ENCODE data around the gene NEU4. TPM values are rescaled to one million over a fixed set of nuclear protein-coding genes. Genes with fewer than 3 reads are reported as not detected.

NEU4 gene
- total RNA-seq, 1 experiment from 2014 or later = 3.9 TPM

GRCh38 chr2:241864850-241865213 is 55.8 kb downstream of the NEU4 start:
- H3K27me3 ChIP-seq (replicated peaks; ENCODE audit: control insufficient read depth, insufficient read depth, low read length) = no peaks in the 10 kb centered on the region
- H3K4me1 ChIP-seq = no peaks in the 10 kb centered on the region
- H3K4me3 Mint-ChIP-seq (ENCODE audit: unreplicated experiment) = no peak overlapping the region
- ChIA-PET POLR2A (no interaction called here), CTCF (no interaction called here)
- no peaks in the 10 kb centered on the region for H3K36me3 ChIP-seq (ENCODE audit: control insufficient read depth, insufficient read depth, low read length)
- H3K4me1 Mint-ChIP-seq (ENCODE audit: low read depth, unreplicated experiment) = peaks cover 14% of the 10 kb centered on the region
- H3K9me3 ChIP-seq = no peaks in the 10 kb centered on the region
- no peaks in the 10 kb centered on the region for H3K27me3 Mint-ChIP-seq (ENCODE audit: insufficient read depth, unreplicated experiment)
- intact Hi-C loops (cut with micrococcal nuclease; ENCODE audit: unreplicated experiment) = no loop called here
- TF ChIP-seq, protein P1, sequence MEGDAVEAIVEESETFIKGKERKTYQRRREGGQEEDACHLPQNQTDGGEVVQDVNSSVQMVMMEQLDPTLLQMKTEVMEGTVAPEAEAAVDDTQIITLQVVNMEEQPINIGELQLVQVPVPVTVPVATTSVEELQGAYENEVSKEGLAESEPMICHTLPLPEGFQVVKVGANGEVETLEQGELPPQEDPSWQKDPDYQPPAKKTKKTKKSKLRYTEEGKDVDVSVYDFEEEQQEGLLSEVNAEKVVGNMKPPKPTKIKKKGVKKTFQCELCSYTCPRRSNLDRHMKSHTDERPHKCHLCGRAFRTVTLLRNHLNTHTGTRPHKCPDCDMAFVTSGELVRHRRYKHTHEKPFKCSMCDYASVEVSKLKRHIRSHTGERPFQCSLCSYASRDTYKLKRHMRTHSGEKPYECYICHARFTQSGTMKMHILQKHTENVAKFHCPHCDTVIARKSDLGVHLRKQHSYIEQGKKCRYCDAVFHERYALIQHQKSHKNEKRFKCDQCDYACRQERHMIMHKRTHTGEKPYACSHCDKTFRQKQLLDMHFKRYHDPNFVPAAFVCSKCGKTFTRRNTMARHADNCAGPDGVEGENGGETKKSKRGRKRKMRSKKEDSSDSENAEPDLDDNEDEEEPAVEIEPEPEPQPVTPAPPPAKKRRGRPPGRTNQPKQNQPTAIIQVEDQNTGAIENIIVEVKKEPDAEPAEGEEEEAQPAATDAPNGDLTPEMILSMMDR (IDR thresholded peaks at IDR 0.05; ENCODE audit: insufficient read depth in 1 of 2, low read depth in 1 of 2, low read length in 1 of 2, severe bottlenecking in 1 of 2, unreplicated experiment in 1 of 2) = no peak
- peaks cover 6% of the 10 kb centered on the region for H3K36me3 Mint-ChIP-seq (ENCODE audit: insufficient read depth, unreplicated experiment)
- no peak for DNase-seq
- BruUV-seq (replicated peaks) = no TSS peak
- no peak overlapping the region for H3K4me3 ChIP-seq (ENCODE audit: low read depth, low read length)
- H3K27ac Mint-ChIP-seq (ENCODE audit: unreplicated experiment) = no peak overlapping the region
- H3K9me3 Mint-ChIP-seq (ENCODE audit: unreplicated experiment) = peaks cover 23% of the 10 kb centered on the region

- Mint-ChIP-seq H3K27ac (ENCODE audit: unreplicated experiment) (peak overlapping the region; percentile 27), H3K4me3 (ENCODE audit: unreplicated experiment) (no peak overlapping the region), H3K36me3 (ENCODE audit: insufficient read depth, unreplicated experiment) (peaks cover 6% of the 10 kb centered on the region), H3K4me1 (ENCODE audit: low read depth, unreplicated experiment) (peaks cover 14% of the 10 kb centered on the region), H3K27me3 (ENCODE audit: insufficient read depth, unreplicated experiment) (no peaks in the 10 kb centered on the region), H3K9me3 (ENCODE audit: unreplicated experiment) (peaks cover 23% of the 10 kb centered on the region)
- ChIA-PET CTCF (no interaction called here), POLR2A (no interaction called here)
- BruUV-seq (replicated peaks) = no TSS peak
- intact Hi-C loops (cut with micrococcal nuclease; ENCODE audit: unreplicated experiment) = no loop called here
- TF ChIP-seq, protein P1 (IDR thresholded peaks at IDR 0.05; ENCODE audit: insufficient read depth in 1 of 2, low read depth in 1 of 2, low read length in 1 of 2, severe bottlenecking in 1 of 2, unreplicated experiment in 1 of 2) = no peak
- Histone ChIP-seq H3K4me1 (no peaks in the 10 kb centered on the region), H3K36me3 (ENCODE audit: control insufficient read depth, insufficient read depth, low read length) (no peaks in the 10 kb centered on the region), H3K9me3 (no peaks in the 10 kb centered on the region), H3K4me3 (ENCODE audit: low read depth, low read length) (no peak overlapping the region), H3K27me3 (replicated peaks; ENCODE audit: control insufficient read depth, insufficient read depth, low read length) (no peaks in the 10 kb centered on the region)
- no peak for DNase-seq
These were observed 56.5 kb downstream of the NEU4 start for GRCh38 chr2:241865416-241865956.

GRCh38 chr2:241865957-241866789 is 57.2 kb downstream of the NEU4 start:
- TF ChIP-seq, protein P1 (IDR thresholded peaks at IDR 0.05; ENCODE audit: insufficient read depth in 1 of 2, low read depth in 1 of 2, low read length in 1 of 2, severe bottlenecking in 1 of 2, unreplicated experiment in 1 of 2) = no peak
- H3K4me1 Mint-ChIP-seq (ENCODE audit: low read depth, unreplicated experiment) = peaks cover 14% of the 10 kb centered on the region
- H3K36me3 Mint-ChIP-seq (ENCODE audit: insufficient read depth, unreplicated experiment) = peaks cover 6% of the 10 kb centered on the region
- no peaks in the 10 kb centered on the region for H3K36me3 ChIP-seq (ENCODE audit: control insufficient read depth, insufficient read depth, low read length)
- H3K27ac Mint-ChIP-seq (ENCODE audit: unreplicated experiment) = peak overlapping the region; percentile 27
- POLR2A ChIA-PET = no interaction called here
- CTCF ChIA-PET = no interaction called here
- BruUV-seq (replicated peaks) = no TSS peak
- intact Hi-C loops (cut with micrococcal nuclease; ENCODE audit: unreplicated experiment) = no loop called here
- H3K27me3 ChIP-seq (replicated peaks; ENCODE audit: control insufficient read depth, insufficient read depth, low read length) = no peaks in the 10 kb centered on the region
- no peak overlapping the region for H3K4me3 Mint-ChIP-seq (ENCODE audit: unreplicated experiment)
- peaks cover 23% of the 10 kb centered on the region for H3K9me3 Mint-ChIP-seq (ENCODE audit: unreplicated experiment)
- no peaks in the 10 kb centered on the region for H3K27me3 Mint-ChIP-seq (ENCODE audit: insufficient read depth, unreplicated experiment)
- no peak overlapping the region for H3K4me3 ChIP-seq (ENCODE audit: low read depth, low read length)
- H3K9me3 ChIP-seq = no peaks in the 10 kb centered on the region
- no peaks in the 10 kb centered on the region for H3K4me1 ChIP-seq
- DNase-seq = peak in 1 of 2 experiments; percentile 53

Other genes with a start within 250 kb of the NEU4 start
- gene THAP4, start 172.0 kb upstream of the NEU4 start, total RNA-seq (2022) = 34.7 and 37.2 TPM in 2 replicates
- 94.5 and 101 TPM in 2 replicates for gene ATG4B, start 171.5 kb upstream of the NEU4 start, total RNA-seq (2022)
- gene DTYMK, start 122.4 kb upstream of the NEU4 start, total RNA-seq (2022) = 65.1 and 68.4 TPM in 2 replicates
- 28.6 and 32.2 TPM in 2 replicates for gene ING5, start 107.2 kb upstream of the NEU4 start, total RNA-seq (2022)
- 35.4 and 41.3 TPM in 2 replicates for gene D2HGDH, start 74.6 kb upstream of the NEU4 start, total RNA-seq (2022)
- 6.0 and 6.8 TPM in 2 replicates for gene GAL3ST2, start 32.4 kb upstream of the NEU4 start, total RNA-seq (2022)
- gene PDCD1, start 49.7 kb downstream of the NEU4 start, total RNA-seq (2022) = not detected in 2 replicates
- not detected in 2 replicates for gene RTP5, start 60.5 kb downstream of the NEU4 start, total RNA-seq (2022)

All from Caco-2 (cell line).